CD8-positive, alpha-beta memory T cell (primary cell): ENCODE measurements around the gene GTPBP1. TPM values are rescaled to one million over a fixed set of nuclear protein-coding genes. Genes with fewer than 3 reads are reported as not detected.

ENCODE experiments used
- CTCF ChIA-PET: fragments of 350-600 bp; sonication (Branson Sonifier 250); formaldehyde crosslinking; loops from one replicate; lab custom pipeline; 2021; ENCODE audit warnings: antibody characterized with exemption; lab: Charles Lee
- POLR2A ChIA-PET: fragments of 350-600 bp; sonication (Branson Sonifier 250); formaldehyde crosslinking; loops from one replicate; lab custom pipeline; 2021; ENCODE audit warnings: antibody characterized with exemption; lab: Charles Lee
- DNase-seq, 5 donors: peaks; one replicate each; pipeline versions ENCODE4 v3.0.0 to v3.0.0-alpha.2; 2020 to 2022; ENCODE audit warnings: mixed read lengths in 1 of 5
- H3K27ac ChIP-seq: one replicate; pipeline ENCODE4 v1.7.0; 2013; ENCODE audit warnings: low read depth, mild to moderate bottlenecking, low read length, moderate library complexity
- H3K27me3 ChIP-seq: 2 replicates; pipeline ENCODE4 v1.7.0; 2013; ENCODE audit warnings: low read length, mild to moderate bottlenecking; ENCODE audit not compliant: insufficient read depth, poor library complexity, severe bottlenecking
- H3K36me3 ChIP-seq: 2 replicates; pipeline ENCODE4 v1.7.0; 2013; ENCODE audit warnings: mild to moderate bottlenecking, low read length, moderate library complexity; ENCODE audit not compliant: insufficient read depth
- H3K4me1 ChIP-seq: 2 replicates; pipeline ENCODE4 v1.7.0; 2013; ENCODE audit warnings: mild to moderate bottlenecking, low read length, moderate library complexity; ENCODE audit not compliant: insufficient read depth
- H3K4me3 ChIP-seq: 2 replicates; pipeline ENCODE4 v1.7.0; 2013; ENCODE audit warnings: mild to moderate bottlenecking, low read length
- H3K9me3 ChIP-seq: 2 replicates; pipeline ENCODE4 v1.7.0; 2013; ENCODE audit warnings: mild to moderate bottlenecking, low read length
- H3K27ac Mint-ChIP-seq, 8 donors: one replicate each; pipeline ENCODE4 v1.8.0; 2020 to 2021; ENCODE audit warnings: mixed read lengths in 8 of 8, mild to moderate bottlenecking in 6 of 8, inconsistent platforms in 3 of 8, moderate library complexity in 3 of 8
- H3K27me3 Mint-ChIP-seq, 2 donors: one replicate each; pipeline ENCODE4 v1.8.0; 2020 to 2021; ENCODE audit warnings: mixed read lengths in 2 of 2, mild to moderate bottlenecking in 1 of 2, moderate library complexity in 1 of 2
- H3K36me3 Mint-ChIP-seq, 3 donors: one replicate each; pipeline ENCODE4 v1.8.0; 2020 to 2021; ENCODE audit warnings: mixed read lengths in 3 of 3, inconsistent platforms in 1 of 3, mild to moderate bottlenecking in 1 of 3
- H3K4me1 Mint-ChIP-seq, 3 donors: one replicate each; pipeline ENCODE4 v1.8.0; 2020 to 2021; ENCODE audit warnings: mixed read lengths in 3 of 3, inconsistent platforms in 1 of 3, mild to moderate bottlenecking in 1 of 3
- H3K4me3 Mint-ChIP-seq, 7 donors: one replicate each; pipeline ENCODE4 v1.8.0; 2020 to 2021; ENCODE audit warnings: mixed read lengths in 7 of 7, mild to moderate bottlenecking in 6 of 7, moderate library complexity in 4 of 7, inconsistent platforms in 2 of 7
- H3K9me3 Mint-ChIP-seq, 5 donors: one replicate each; pipeline ENCODE4 v1.8.0; 2020 to 2022; ENCODE audit warnings: mixed read lengths in 5 of 5, mild to moderate bottlenecking in 3 of 5, moderate library complexity in 2 of 5, inconsistent platforms in 1 of 5
- polyA plus RNA-seq: library from polyadenylated mRNA; unstranded; fragments of 300-500 nt; fragmentation: Illumina TruSeq; gene quantifications from one replicate; pipeline ENCODE4 v1.2.3, GENCODE V29; 2021
- total RNA-seq, 2 experiments: library from RNA; stranded (reverse); gene quantifications; one replicate each; pipeline ENCODE4 v1.2.3, GENCODE V29; 2021

GTPBP1 gene
- total RNA-seq (10 to 100 TPM; 62.7 to 63.7 TPM), polyA plus RNA-seq (28.2 TPM)

- CTCF ChIA-PET = interaction anchor here (0.9 to 1.4 kb wide), 7 partner anchors 9 to 53 kb away, joined by 3 to 5 read pairs (median 3); partner anchors contain the start of gene TOMM22
- Mint-ChIP-seq H3K9me3 (peaks cover 0 to 2% (median 0%) of the 10 kb centered on the region in 5 donors), H3K36me3 (peaks cover 0 to 36% (median 2%) of the 10 kb centered on the region in 3 donors), H3K27ac (peak within 1 kb of the TSS; percentile 89 to 100 (median 98)), H3K4me3 (peak within 1 kb of the TSS; percentile 91 to 95 (median 93)), H3K27me3 (peaks cover 0 to 5% of the 10 kb centered on the region in 2 donors), H3K4me1 (peaks cover 55 to 69% (median 60%) of the 10 kb centered on the region in 3 donors)
- peaks cover 48% of the 10 kb centered on the region for H3K4me1 ChIP-seq
- H3K9me3 ChIP-seq = no peaks in the 10 kb centered on the region
- peak within 1 kb of the TSS; percentile 74 for H3K27ac ChIP-seq
- peak; percentile 94 to 99 (median 98) for DNase-seq
- no peaks in the 10 kb centered on the region for H3K27me3 ChIP-seq
- H3K4me3 ChIP-seq = peak within 1 kb of the TSS; percentile 82
- POLR2A ChIA-PET = interaction anchor here (0.5 to 4.2 kb wide), 17 partner anchors 8 to 1555 kb away, joined by 3 to 36 read pairs (median 4); partner anchors contain the start of genes ANKRD54, CBX6 and TOMM22
- no peaks in the 10 kb centered on the region for H3K36me3 ChIP-seq
Measured at GRCh38 chr22:38705235-38706100, at the start of gene GTPBP1. GTPBP1 (plus strand) TSS chr22:38705944; CDS start chr22:38705956, 12 bp downstream.

GRCh38 chr22:38656256-38657044, 49.3 kb upstream of the GTPBP1 start, which contains the start of the genes CBY1 and FAM227A:
CBY1 (plus strand) TSS chr22:38656638; CDS start chr22:38668055, 11,417 bp downstream.
FAM227A (minus strand) TSS chr22:38656392; CDS start chr22:38650168, 6,224 bp downstream.
- Histone ChIP-seq H3K27me3 (no peaks in the 10 kb centered on the region), H3K9me3 (no peaks in the 10 kb centered on the region), H3K4me1 (peaks cover 12% of the 10 kb centered on the region), H3K4me3 (peak within 1 kb of the TSS; percentile 88), H3K36me3 (no peaks in the 10 kb centered on the region), H3K27ac (peak within 1 kb of the TSS; percentile 96)
- Mint-ChIP-seq H3K4me1 (peaks cover 8 to 29% (median 19%) of the 10 kb centered on the region in 3 donors), H3K27me3 (peaks cover 0 to 1% of the 10 kb centered on the region in 2 donors), H3K27ac (peak within 1 kb of the TSS; percentile 96 to 99 (median 99)), H3K36me3 (peaks cover 0 to 12% (median 0%) of the 10 kb centered on the region in 3 donors), H3K9me3 (no peaks in the 10 kb centered on the region), H3K4me3 (peak within 1 kb of the TSS; percentile 94 to 97 (median 96))
- peak; percentile 82 to 91 (median 83) for DNase-seq
- CTCF ChIA-PET = interaction anchor here (3.5 kb wide), 1 partner anchor 26 kb away, joined by 18 read pairs; the partner anchor contains the start of gene TOMM22
- POLR2A ChIA-PET = interaction anchor here (0.5 kb wide), 2 partner anchors 46 to 1808 kb away, joined by 3 to 8 read pairs; no protein-coding TSS in a partner anchor

GRCh38 chr22:38657045-38657909, 48.5 kb upstream of the GTPBP1 start:
- no peaks in the 10 kb centered on the region for H3K9me3 Mint-ChIP-seq
- Histone ChIP-seq H3K27me3 (no peaks in the 10 kb centered on the region), H3K4me3 (peak overlapping the region; percentile 88), H3K4me1 (peaks cover 12% of the 10 kb centered on the region), H3K27ac (peak overlapping the region; percentile 96), H3K9me3 (no peaks in the 10 kb centered on the region), H3K36me3 (no peaks in the 10 kb centered on the region)
- peaks cover 0 to 1% of the 10 kb centered on the region in 2 donors for H3K27me3 Mint-ChIP-seq
- peaks cover 0 to 16% (median 1%) of the 10 kb centered on the region in 3 donors for H3K36me3 Mint-ChIP-seq
- H3K27ac Mint-ChIP-seq = peak overlapping the region; percentile 96 to 99 (median 99)
- DNase-seq = peak; percentile 17 to 59 (median 25)
- POLR2A ChIA-PET = interaction anchor here (0.5 kb wide), 1 partner anchor 45 kb away, joined by 8 read pairs; no protein-coding TSS in a partner anchor
- H3K4me3 Mint-ChIP-seq = peak overlapping the region; percentile 94 to 97 (median 96)
- peaks cover 8 to 29% (median 19%) of the 10 kb centered on the region in 3 donors for H3K4me1 Mint-ChIP-seq
- CTCF ChIA-PET = interaction anchor here (3.5 kb wide), 1 partner anchor 25 kb away, joined by 18 read pairs; the partner anchor contains the start of gene TOMM22

- no peaks in the 10 kb centered on the region for H3K4me1 ChIP-seq
- no peak overlapping the region for H3K27ac ChIP-seq
- DNase-seq = no peak
- Mint-ChIP-seq H3K4me3 (no peak overlapping the region), H3K9me3 (no peaks in the 10 kb centered on the region), H3K27ac (peak overlapping the region in 1 of 8 donors; percentile 11), H3K27me3 (peaks cover 0 to 1% of the 10 kb centered on the region in 2 donors), H3K36me3 (peaks cover 10 to 29% (median 11%) of the 10 kb centered on the region in 3 donors), H3K4me1 (no peaks in the 10 kb centered on the region)
- POLR2A ChIA-PET = interaction anchor here (0.9 kb wide), 1 partner anchor 25 kb away, joined by 3 read pairs; no protein-coding TSS in a partner anchor
- H3K4me3 ChIP-seq = no peak overlapping the region
- no peaks in the 10 kb centered on the region for H3K9me3 ChIP-seq
- CTCF ChIA-PET = no interaction called here
- H3K27me3 ChIP-seq = no peaks in the 10 kb centered on the region
- peaks cover 11% of the 10 kb centered on the region for H3K36me3 ChIP-seq
Measured at GRCh38 chr22:38674888-38675287, 30.9 kb upstream of the GTPBP1 start.

- Mint-ChIP-seq H3K4me3 (peak overlapping the region in 1 of 7 donors; percentile 37), H3K9me3 (no peaks in the 10 kb centered on the region), H3K36me3 (peaks cover 7 to 26% (median 10%) of the 10 kb centered on the region in 3 donors), H3K27me3 (peaks cover 0 to 1% of the 10 kb centered on the region in 2 donors), H3K4me1 (no peaks in the 10 kb centered on the region), H3K27ac (no peak overlapping the region)
- H3K27ac ChIP-seq = no peak overlapping the region
- H3K27me3 ChIP-seq = no peaks in the 10 kb centered on the region
- ChIA-PET POLR2A (interaction anchor here (0.9 kb wide), 1 partner anchor 24 kb away, joined by 3 read pairs; no protein-coding TSS in a partner anchor), CTCF (no interaction called here)
- H3K4me1 ChIP-seq = no peaks in the 10 kb centered on the region
- no peak overlapping the region for H3K4me3 ChIP-seq
- no peaks in the 10 kb centered on the region for H3K9me3 ChIP-seq
- no peak for DNase-seq
- H3K36me3 ChIP-seq = peaks cover 11% of the 10 kb centered on the region
Measured at GRCh38 chr22:38675833-38676232, 29.9 kb upstream of the GTPBP1 start.

- ChIA-PET CTCF (interaction anchor here (0.7 to 2.8 kb wide), 15 partner anchors 10 to 688 kb away, joined by 3 to 19 read pairs (median 4); partner anchors contain the start of genes CBY1, FAM227A, GTPBP1 and JOSD1), POLR2A (interaction anchor here (0.5 to 1.9 kb wide), 10 partner anchors 15 to 161 kb away, joined by 3 to 12 read pairs (median 4); partner anchors contain the start of genes GTPBP1 and JOSD1)
- no peaks in the 10 kb centered on the region for H3K9me3 ChIP-seq
- H3K27me3 ChIP-seq = no peaks in the 10 kb centered on the region
- H3K4me1 ChIP-seq = peaks cover 14% of the 10 kb centered on the region
- H3K4me1 Mint-ChIP-seq = peaks cover 17 to 23% (median 21%) of the 10 kb centered on the region in 3 donors
- DNase-seq = peak; percentile 77 to 87 (median 79)
- peak within 1 kb of the TSS; percentile 95 for H3K4me3 ChIP-seq
- peak within 1 kb of the TSS; percentile 95 to 99 (median 99) for H3K4me3 Mint-ChIP-seq
- peaks cover 23% of the 10 kb centered on the region for H3K36me3 ChIP-seq
- no peaks in the 10 kb centered on the region for H3K9me3 Mint-ChIP-seq
- peaks cover 0 to 47% (median 7%) of the 10 kb centered on the region in 3 donors for H3K36me3 Mint-ChIP-seq
- peak within 1 kb of the TSS; percentile 85 for H3K27ac ChIP-seq
- peaks cover 0 to 1% of the 10 kb centered on the region in 2 donors for H3K27me3 Mint-ChIP-seq
- H3K27ac Mint-ChIP-seq = peak within 1 kb of the TSS; percentile 95 to 100 (median 98)
Measured at GRCh38 chr22:38681582-38682335, 24.0 kb upstream of the GTPBP1 start, which contains the start of gene TOMM22. TOMM22 (plus strand) TSS chr22:38681957; CDS start chr22:38681979, 22 bp downstream.
